T-helper 9 cell (primary cell): Measurements from ENCODE around the gene C11orf98.
"Not testable (repeated sequence)": the region's sequence is repeated elsewhere in the genome, so short reads cannot be mapped to it uniquely, and the experiment has no call there.

Experiments used
- DNase-seq: peaks from one replicate; pipeline ENCODE4 v3.0.0-alpha.2; 2020

C11orf98 gene

DNA sequence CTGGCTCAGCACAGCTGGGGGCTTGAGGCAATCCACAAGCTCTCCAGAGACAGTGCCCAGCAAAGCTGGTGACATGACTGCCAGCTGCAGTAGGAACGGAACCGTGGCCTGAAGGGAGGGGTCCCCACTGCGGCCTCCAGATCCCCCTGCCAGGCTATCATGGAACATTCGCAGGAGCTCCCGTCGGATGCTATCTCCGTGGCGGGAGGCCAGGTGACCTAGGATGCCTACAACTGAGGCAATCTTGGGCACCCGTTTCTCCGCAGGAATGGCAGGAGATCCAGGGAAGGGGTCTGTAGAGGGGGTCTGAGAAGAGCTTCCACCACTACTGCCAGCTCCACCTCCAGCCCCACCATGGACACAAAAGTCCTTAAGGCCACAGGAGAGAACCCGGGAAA lies 16.0 kb downstream of the C11orf98 start:
- no peak for DNase-seq

DNA sequence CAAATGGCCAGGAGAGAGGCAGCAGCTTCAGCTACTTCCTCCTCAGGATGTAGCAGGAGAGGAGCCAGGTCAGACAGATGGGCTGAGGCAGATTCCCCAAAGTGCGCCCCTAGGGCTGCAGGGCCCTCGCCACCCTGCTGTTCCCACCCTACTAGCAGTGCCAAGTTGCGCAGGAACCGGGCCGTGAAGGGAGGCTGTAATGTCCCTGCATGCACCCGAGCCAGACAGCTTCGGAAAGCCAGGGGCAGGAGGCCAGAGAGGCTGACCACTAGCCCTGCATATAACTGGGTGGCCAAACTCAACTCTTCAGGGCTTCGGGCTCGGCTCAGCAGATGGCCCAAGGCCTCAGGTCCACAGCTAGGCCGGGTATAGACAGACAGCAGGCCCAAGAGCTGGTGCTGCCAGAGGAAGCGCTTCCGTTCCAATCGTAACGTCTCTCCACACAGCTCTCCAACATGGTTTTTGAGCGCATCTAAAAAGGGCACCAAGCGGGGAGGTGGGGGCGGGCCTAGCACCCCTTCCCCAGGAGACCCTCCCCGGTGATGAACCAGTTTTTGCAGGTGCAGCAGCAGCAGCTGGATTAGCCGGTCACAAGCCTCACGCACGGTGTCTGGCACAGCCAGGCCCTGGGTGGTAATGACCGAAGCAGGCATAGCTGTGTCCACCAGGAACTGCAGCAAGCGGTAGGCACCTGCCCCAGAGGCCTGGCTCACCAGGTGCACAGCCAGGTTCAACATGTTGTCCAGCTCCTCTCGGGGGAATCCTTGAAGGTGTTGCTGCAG lies 16.6 kb downstream of the C11orf98 start:
- no peak for DNase-seq

DNA sequence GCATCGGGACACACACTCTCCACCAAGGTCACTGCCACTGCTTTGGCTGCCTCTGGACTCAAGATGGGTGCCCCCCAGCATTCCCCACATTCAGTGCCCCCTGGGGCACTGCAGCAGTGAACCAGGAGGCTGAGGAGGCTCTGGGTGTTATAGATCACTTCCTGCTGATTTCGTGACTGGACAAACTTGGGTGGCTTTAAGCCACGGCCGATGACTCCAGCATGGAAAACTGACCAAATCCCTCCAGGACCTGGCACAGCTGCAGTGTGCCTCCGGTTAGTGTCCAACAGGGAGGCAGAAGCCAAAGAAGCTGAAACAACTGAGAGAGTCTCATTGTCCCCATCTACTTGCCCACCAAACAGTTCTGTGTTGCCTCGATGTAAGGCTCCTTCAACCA lies 17.4 kb downstream of the C11orf98 start:
- no peak for DNase-seq

DNA sequence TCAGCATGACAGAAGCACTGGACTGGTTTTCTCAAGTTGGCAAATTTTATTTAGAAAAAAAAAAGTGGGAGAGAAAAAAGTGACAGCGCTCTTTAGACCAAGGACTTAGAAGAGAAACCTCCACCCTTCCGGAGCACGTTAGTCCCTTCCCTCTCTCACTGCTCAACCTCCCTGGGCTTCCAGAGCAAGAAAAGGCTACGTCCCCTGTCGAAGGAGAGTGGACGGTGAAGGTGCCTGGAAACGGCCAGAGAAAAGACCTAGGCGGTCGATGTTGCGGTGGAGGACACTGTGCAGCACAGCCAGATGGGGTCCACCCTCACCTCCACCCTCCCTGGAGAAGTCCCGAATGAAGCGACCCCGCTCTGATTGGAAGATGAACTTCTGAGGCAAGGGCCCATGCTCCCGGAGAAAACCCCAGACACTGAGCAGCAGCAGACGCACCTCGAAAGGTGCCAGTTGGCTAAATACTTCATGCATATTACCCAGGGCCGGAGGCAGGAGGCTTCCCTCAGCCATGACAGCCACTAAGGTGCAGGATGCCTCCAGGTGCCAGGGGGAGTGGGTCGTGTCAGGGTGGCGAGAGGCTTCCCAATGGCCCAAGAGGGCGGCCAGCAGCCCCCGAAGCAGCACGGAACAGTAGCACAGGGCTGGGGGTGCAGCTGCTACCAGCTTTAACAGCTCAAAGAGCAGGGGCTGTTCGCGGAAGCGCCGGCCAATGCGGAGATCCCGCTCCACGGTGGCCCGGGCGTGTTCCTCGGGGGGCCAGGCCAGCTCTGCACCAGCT lies 18.0 kb downstream of the C11orf98 start:
- no peak for DNase-seq

DNA sequence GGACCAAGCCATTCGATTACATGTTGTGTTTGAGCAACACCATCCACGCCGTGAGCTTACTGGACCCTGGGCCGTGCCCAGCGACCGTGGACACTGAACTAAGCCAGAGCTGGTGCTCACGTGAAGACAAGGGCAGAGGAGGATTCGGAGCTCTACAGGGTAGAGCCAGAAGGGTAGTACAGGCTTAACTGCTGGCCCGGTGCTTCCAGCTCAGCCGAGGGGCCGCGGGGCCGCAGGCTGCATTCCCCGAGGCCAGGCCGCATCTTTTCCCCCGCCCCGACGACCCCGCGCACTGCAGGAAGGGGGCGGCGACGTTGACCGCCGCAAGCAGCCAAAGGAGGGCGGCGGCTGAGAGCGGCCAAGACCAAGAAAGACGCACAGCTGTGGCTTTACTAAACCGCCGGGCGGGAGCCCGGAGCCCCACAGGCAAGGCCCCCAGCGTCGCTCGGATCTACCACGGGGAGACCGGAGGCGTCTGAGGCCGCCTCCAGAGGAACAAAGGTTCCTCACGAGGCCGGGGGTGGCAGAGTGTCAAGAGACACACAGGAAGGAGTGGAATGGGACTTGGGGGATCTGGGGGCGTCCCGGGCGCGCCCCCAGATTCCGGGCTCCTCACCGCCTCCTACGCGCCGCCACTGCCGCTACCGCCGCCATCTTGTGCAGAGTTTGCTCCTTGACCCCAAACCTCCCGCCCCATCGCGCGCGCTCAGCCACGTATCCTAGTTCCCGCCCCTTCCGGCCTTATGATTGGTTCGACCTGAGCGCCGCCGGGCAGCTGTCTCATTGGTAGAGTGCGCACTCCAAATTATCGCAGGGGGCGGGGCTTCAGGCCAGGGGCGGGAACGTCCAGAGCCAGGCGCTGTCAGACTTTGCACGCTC lies 18.8 kb downstream of the C11orf98 start, which contains the start of gene GANAB:
Gene GANAB, minus strand, starts transcription at position 668 of the 879 bp plus-strand sequence. Its CDS starts 14 bp downstream, at position 654.
- peak; percentile 98 for DNase-seq

DNA sequence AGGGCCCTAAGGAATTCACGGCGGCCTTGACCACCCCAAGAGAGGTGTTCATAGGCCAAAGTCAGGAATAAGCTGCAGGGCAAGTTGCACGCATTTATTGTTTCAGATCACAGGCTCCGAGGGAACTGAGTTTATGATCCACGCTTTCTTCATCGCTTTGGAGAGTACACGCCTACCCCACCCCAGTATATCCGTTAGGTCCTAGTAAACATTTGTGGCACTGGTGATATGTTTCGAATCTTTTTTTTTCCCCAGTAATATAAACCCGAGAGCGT lies 19.4 kb downstream of the C11orf98 start:
- DNase-seq: no peak

DNA sequence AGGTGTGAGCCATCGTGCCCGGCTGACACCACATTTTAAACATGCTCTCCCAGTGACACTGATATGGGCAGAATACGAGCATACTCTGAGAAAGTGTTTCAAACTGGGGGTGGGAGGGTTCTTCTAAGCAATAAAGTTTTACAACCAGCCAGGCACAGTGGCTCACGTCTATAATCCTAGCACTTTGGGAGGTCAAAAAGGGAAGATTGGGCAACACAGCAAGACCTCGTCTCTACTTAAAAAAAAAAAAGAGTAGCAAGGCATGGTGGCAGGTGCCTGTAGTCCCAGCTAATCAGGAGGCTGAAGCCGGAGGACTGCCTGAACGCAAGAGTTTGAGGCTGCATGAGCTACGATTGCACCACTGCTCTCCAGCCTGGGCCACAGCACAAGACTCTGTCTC lies 20.8 kb downstream of the C11orf98 start:
- DNase-seq: no peak

DNA sequence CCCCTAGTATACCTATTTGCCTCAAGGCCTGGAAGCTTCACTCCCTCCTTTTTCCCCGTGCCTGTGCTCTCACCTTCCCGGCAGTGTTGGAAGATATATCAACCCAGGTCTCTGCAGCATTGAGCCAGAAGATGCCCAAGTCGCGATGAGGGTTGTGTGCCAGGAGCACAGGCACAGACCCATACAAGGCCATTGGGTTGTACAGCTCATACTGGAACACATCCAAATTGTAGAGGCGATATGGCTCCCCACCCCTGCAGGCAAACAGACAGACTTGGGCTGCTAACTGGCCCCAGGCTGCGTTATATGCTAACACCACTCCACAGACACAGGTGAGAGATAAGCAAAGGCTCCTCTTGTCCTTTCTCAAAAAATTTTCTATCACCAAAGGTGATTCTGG lies 32.5 kb downstream of the C11orf98 start:
- no peak for DNase-seq

DNA sequence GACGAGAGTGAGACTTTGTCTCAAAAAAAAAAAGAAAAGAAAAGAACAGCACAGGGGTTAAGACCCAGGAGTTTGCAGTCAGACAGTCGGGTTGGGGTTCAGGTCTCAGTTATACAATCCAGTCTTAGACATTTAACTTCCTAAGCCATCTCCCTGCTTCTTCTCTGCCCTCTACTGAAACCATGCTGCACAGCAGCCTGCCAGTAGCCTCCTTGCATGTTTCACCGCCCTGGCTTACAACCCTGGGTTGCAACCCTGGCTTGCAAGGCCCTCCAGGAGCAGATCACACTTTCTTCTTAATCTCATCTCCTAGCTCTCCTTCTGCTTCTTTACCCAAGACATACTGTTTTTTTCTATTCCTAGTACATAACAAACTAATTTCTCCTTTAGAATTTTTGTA lies 37.3 kb downstream of the C11orf98 start:
- DNase-seq: no peak

DNA sequence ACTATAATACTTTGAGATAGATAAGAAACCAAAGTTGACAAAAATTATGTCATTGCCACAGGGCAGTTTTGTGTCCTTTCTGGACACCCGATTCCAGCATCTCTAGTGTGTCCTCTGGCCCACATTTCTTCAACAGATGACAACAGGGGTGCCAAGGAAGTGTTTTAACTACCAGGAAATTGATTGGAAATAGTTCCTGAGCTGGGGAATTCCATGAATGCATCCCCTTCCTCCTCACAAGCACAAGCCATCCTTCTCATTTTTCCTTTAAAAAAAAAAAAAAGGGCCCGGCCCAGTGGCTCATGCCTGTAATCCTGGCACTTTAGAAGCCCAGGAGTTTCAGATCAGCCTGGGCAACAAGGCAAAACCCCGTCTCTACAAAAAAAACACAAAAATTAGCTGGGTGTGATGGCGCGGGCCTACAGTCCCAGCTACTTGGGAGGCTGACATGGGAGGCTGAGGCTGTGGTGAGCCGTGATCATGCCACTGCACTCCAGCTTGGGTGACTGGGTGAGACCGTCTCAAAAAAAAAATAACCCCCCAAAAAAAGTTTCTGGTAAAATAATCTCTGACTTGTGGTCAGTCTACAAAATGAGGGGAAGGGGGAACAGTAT lies 42.4 kb downstream of the C11orf98 start:
- no peak for DNase-seq

DNA sequence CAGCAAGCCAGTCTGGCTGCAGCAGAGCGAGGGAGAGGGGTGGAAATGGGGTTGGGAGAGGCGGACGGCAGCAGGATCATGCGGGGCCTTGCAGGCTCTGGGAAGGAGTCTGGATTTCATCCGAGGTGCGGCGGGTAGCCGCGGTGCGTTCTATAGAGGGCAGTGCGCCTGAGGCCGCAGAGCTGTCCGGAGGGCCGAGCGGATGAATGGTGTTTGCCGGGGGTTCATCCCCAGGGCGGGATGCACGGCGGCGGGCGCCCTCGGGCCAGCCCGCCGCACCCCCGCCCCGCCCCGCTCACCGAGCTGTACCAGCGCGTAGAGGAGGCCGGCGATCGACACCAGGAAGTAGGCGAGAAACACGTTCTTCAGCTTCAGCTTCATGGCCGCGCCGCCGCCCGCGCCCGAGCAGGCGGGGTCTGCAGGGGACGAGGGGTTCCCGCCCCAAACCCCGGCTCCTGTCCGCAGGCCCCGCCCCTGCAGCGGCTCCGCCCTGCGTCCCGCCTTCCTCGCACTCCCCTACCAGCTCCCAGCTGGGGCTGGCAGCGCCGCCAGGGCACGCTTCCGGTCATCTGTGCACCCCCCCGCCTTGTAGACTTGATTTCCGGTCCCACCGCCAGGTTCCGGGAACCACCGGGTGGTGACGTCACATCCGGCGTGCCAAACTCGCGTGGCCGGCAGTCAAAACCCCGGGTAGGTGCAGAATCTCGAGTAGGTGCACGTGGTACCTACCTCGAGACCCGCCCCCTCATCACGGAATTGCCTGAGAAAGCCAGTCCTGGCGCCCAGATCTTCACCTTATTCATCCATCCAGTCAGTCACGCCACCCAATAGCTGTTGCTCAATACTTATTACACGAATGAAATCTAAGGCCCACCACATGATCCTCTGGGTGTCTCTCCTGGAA lies 43.2 kb downstream of the C11orf98 start, which contains the start of gene B3GAT3:
Gene B3GAT3, minus strand, starts transcription at position 420 of the 904 bp plus-strand sequence. Its CDS starts 39 bp downstream, at position 381.
- peak; percentile 96 for DNase-seq

DNA sequence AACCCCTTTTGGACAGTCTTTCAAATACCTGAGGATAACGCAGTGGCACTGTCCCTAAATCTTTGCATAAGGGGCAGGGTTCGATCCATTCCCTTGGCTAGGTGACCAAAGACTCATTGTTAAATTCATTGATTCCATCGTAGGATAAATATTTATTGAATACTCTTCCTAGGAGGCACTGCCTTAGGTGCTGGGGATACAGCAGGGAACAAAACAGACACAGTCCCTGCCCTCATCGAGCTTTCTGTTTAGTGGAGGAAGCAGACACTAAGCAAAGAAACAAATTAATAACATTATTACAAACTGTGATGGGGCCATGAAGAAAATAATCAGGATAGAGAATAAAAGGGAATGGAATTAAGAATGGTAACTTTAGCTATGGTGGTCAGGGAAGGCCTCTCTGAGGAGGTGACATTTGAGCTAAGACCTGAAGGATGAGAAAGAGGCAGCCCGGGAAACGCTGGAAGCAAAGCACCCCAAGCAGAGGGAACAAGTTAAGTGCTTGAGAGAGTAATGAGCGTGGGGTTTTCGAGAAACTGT lies 43.9 kb downstream of the C11orf98 start:
- DNase-seq: no peak

DNA sequence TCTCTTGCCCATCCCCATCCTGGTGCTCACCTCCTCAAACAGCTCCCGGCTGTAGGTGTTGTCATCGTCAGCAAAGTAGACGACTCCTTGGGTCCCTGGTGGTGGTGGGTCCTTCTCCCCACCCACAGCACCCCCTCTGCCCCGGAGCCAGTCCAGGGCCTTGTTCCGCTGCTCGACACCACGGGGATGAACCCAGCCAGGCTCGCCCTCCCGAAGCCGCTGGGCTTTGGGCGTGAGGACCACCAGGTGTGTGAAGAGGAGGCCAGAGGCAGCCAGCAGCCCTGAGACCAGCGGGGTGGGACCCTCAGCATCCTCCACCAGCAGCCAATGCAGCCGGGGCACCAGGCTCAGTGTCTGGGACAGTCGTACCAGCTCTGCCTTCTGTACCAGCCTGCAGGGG lies 48.1 kb downstream of the C11orf98 start:
- DNase-seq: not testable (repeated sequence)

DNA sequence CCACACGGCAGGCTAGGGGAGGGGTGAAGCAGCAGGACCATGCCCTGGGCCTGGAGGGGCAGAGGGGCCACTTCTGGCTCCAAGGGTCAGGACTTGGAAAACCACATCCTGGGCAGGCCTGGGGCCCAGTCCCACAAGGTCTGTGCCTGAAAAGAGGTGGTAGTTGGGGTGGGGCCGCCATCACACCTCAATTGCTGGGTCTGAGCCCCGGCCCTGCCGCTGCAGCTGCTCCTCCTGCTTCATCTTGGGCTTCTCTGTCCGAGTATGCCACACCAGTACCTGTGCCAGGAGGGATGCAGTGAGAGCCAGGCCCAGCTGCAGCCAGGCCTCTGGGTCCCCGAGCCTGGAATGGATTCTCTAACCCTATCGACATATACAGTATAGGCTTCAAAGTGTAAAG lies 49.5 kb downstream of the C11orf98 start:
- DNase-seq: no peak

DNA sequence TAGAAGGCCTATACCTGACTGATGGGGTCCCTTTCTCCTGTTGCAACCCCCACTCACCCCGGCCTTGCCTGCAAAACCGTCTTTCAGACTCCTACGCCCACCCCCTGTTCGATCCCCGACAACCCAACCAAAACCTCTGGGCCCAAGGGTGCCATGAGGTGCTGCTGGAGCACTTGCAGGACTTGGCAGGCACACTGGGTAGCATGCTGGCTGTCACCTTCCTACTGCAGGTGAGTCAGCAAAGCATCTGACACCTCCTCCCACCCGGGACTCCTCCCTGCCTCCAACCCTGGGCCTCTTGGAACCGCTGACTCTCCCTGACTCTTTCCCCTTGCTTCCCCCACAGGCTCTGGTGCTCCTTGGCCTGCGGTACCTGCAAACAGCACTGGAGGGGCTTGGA lies 50.7 kb downstream of the C11orf98 start:
- no peak for DNase-seq

DNA sequence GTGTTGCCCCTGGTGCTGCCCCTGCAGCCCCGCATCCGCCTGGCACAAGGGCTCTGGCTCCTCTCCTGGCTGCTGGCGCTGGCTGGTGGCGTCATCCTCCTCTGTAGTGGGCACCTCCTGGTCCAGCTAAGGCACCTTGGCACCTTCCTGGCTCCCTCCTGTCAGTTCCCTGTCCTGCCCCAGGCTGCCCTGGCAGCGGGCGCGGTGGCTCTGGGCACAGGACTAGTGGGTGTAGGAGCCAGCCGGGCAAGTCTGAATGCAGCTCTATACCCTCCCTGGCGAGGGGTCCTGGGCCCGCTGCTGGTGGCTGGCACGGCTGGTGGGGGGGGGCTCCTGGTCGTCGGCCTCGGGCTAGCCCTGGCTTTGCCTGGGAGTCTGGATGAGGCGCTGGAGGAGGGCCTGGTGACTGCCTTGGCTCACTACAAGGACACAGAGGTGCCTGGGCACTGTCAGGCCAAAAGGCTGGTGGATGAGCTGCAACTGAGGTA lies 51.7 kb downstream of the C11orf98 start:
- DNase-seq: no peak
